Endothelial cell of umbilical vein (primary cell): ENCODE data around the gene OR5B2.

Experiments used
- EZH2 ChIP-seq: IDR thresholded peaks from 2 replicates; pipeline ENCODE4 v1.6.1; 2012; ENCODE audit warnings: borderline replicate concordance, low read depth, mild to moderate bottlenecking, moderate library complexity, low read length, inconsistent platforms; ENCODE audit not compliant: severe bottlenecking
- JUN ChIP-seq: IDR thresholded peaks from 2 replicates; pipeline ENCODE4 v1.6.1; 2011; ENCODE audit warnings: borderline replicate concordance, low read depth; ENCODE audit not compliant: insufficient read length, insufficient read depth
- MYC ChIP-seq: IDR thresholded peaks from one replicate; pipeline ENCODE4 v1.6.1; 2011; ENCODE audit warnings: mild to moderate bottlenecking, low read depth, low read length
- POLR2A ChIP-seq: IDR thresholded peaks from 2 replicates; pipeline ENCODE4 v1.6.1; 2012; ENCODE audit warnings: low read depth, mild to moderate bottlenecking, control low read depth, low read length
- TF ChIP-seq, protein P1 (sequence below), 2 donors: IDR thresholded peaks; 1 replicate in 1 of 2; 2 replicates in 1 of 2; pipeline ENCODE4 v1.5.1; 2011; ENCODE audit warnings: low read length in 2 of 2, mild to moderate bottlenecking in 2 of 2, moderate library complexity in 2 of 2, control low read depth in 1 of 2, inconsistent platforms in 1 of 2, low read depth in 1 of 2; ENCODE audit not compliant: insufficient read depth in 1 of 2; ENCODE audit errors: extremely low read depth in 1 of 2
- TF ChIP-seq, protein P2 (sequence below): IDR thresholded peaks from 2 replicates; pipeline ENCODE4 v1.6.1; 2011; ENCODE audit not compliant: insufficient read depth, insufficient read length

DNA sequence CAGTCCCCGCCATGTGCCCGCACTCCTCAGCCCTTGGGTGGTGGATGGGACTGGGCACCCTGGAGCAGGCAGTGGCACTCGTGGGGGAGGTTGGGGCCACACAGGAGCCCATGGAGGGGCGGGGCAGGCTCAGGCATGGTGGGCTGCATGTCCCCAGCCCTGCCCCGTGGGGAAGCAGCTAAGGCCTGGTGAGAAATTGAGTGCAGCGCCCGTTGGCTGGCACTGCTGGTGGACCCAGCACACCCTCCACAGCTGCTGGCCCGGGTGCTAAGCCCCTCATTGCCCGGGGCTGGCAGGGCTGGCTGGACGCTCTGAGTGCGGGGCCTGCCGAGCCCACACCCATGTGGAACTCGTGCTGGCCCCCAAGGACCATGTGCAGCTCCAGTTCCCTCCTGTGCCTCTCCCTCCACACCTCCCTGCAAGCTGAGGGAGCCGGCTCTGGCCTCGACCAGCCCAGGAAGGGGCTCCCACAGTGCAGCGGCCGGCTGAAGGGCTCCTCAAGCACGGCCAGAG lies 37.3 kb downstream of the OR5B2 start:
- TF ChIP-seq, protein P1, sequence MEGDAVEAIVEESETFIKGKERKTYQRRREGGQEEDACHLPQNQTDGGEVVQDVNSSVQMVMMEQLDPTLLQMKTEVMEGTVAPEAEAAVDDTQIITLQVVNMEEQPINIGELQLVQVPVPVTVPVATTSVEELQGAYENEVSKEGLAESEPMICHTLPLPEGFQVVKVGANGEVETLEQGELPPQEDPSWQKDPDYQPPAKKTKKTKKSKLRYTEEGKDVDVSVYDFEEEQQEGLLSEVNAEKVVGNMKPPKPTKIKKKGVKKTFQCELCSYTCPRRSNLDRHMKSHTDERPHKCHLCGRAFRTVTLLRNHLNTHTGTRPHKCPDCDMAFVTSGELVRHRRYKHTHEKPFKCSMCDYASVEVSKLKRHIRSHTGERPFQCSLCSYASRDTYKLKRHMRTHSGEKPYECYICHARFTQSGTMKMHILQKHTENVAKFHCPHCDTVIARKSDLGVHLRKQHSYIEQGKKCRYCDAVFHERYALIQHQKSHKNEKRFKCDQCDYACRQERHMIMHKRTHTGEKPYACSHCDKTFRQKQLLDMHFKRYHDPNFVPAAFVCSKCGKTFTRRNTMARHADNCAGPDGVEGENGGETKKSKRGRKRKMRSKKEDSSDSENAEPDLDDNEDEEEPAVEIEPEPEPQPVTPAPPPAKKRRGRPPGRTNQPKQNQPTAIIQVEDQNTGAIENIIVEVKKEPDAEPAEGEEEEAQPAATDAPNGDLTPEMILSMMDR (IDR thresholded peaks at IDR 0.05; ENCODE audit: extremely low read depth in 1 of 2, insufficient read depth in 1 of 2, low read depth in 1 of 2, low read length in 2 of 2) = no peak
- no peak for TF ChIP-seq MYC
- no peak for TF ChIP-seq JUN
- TF ChIP-seq POLR2A = no peak
- TF ChIP-seq, protein P2, sequence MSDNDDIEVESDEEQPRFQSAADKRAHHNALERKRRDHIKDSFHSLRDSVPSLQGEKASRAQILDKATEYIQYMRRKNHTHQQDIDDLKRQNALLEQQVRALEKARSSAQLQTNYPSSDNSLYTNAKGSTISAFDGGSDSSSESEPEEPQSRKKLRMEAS = no peak
- TF ChIP-seq EZH2 = no peak
